ENCODE data around the gene ODF2. TPM values are rescaled to one million over a fixed set of nuclear protein-coding genes. Genes with fewer than 3 reads are reported as not detected.

The ODF2 gene
- total and polyA plus RNA-seq, 7 donors, result 6.7 to 20.5 (median 9.6) TPM

DNA sequence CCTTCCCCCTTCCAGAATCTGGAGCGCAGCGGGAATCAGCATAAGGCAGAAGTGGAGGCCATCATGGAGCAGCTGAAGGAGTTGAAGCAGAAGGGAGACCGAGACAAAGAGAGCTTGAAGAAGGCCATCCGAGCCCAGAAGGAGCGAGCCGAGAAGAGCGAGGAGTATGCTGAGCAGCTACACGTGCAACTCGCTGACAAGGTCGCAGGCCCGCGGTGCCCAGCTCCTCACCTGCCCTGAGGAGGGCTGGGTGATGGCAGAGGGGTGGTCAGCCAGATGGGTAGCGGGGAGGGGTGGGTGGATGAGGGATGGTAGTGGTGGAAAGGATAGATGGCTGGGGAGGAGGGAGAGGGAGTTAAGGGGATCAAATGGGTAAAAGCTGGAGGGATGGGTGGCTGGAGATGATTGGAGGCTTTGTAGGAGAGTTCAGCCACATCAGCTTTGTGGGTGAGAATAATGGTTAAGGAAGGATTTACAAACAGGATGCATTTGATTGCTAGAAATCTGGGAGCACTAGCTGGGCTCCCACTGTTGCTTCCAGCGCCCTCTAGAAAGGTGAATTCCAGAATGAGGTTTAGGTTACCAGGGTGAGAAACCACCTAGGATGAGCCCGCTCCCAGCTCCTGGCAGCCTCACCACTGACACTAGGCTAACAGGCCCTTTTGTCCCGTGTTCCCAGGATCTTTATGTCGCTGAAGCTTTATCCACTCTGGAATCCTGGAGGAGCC, 29.0 kb downstream of the ODF2 start:
- intact Hi-C loops (cut with DNase I), result no loop called here
- no peak for ATAC-seq
- Histone ChIP-seq H3K9me3 (no peaks in the 10 kb centered on the region), H3K4me3 (no peak overlapping the region), H3K36me3 (ENCODE audit: insufficient read depth in 1 of 2, low read depth in 1 of 2) (peaks cover 0 to 62% of the 10 kb centered on the region in 2 donors), H3K27me3 (ENCODE audit: insufficient read depth in 3 of 3, low read length in 2 of 3) (no peaks in the 10 kb centered on the region), H3K4me1 (no peaks in the 10 kb centered on the region), H3K27ac (no peak overlapping the region)
- WGBS, 3 donors, result 92 to 97% (median 92%) methylated on average over 17 of the region's 17 CpGs
- TF ChIP-seq, protein P1, sequence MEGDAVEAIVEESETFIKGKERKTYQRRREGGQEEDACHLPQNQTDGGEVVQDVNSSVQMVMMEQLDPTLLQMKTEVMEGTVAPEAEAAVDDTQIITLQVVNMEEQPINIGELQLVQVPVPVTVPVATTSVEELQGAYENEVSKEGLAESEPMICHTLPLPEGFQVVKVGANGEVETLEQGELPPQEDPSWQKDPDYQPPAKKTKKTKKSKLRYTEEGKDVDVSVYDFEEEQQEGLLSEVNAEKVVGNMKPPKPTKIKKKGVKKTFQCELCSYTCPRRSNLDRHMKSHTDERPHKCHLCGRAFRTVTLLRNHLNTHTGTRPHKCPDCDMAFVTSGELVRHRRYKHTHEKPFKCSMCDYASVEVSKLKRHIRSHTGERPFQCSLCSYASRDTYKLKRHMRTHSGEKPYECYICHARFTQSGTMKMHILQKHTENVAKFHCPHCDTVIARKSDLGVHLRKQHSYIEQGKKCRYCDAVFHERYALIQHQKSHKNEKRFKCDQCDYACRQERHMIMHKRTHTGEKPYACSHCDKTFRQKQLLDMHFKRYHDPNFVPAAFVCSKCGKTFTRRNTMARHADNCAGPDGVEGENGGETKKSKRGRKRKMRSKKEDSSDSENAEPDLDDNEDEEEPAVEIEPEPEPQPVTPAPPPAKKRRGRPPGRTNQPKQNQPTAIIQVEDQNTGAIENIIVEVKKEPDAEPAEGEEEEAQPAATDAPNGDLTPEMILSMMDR (IDR thresholded peaks at IDR 0.05), result no peak
- no peak for DNase-seq

DNA sequence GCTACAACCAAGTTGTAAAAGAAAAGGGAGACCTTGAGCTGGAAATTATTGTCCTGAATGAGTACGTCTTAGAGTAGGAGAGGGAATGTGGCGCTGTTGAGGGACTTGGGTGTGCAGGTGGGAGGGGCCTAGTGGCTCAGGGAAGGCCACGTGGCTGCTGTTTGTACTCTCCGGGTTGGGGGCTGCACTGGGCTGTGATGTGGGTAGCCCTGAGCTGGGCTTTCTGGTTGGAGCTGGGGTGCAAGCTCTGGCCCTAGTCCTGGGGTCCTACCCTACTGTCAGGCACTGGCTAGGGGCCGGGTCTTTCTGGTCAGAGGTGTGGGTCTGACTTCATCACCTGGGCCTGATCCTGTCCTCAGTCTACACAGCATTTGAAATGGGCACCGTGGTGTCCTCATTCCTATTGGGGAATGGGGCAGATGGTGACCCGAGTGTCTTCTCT, 29.6 kb downstream of the ODF2 start:
- DNase-seq (no peak), ATAC-seq (no peak)
- Histone ChIP-seq H3K27ac (no peak overlapping the region), H3K36me3 (ENCODE audit: insufficient read depth in 1 of 2, low read depth in 1 of 2) (peaks cover 0 to 65% of the 10 kb centered on the region in 2 donors), H3K4me3 (no peak overlapping the region), H3K4me1 (no peaks in the 10 kb centered on the region), H3K9me3 (no peaks in the 10 kb centered on the region), H3K27me3 (ENCODE audit: insufficient read depth in 3 of 3, low read length in 2 of 3) (no peaks in the 10 kb centered on the region)
- intact Hi-C loops (cut with DNase I), result no loop called here
- WGBS, 3 donors, result 73 to 78% (median 75%) methylated on average over 7 of the region's 7 CpGs
- TF ChIP-seq, protein P1 (IDR thresholded peaks at IDR 0.05), result no peak

DNA sequence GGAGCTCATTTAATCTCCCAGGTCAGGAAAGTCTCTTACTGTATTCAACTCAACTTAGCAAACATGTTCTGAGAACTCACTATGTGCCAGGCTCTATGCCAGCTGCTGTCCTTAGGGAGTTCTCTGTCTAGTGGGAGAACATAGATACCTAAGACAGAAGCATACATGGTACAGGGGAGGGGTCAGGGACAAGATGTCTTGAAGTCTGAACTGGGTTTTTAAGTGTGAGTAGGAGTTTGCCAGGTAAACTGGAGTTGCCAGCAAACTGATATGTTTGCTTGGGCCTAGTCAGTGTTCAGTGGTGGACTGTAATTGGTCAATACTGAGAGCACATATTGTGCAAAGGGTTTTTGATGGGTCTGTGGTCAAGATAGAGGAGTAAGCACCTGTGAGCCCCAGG, 30.4 kb downstream of the ODF2 start:
- ATAC-seq, result no peak
- intact Hi-C loops (cut with DNase I), result no loop called here
- H3K36me3 ChIP-seq (ENCODE audit: insufficient read depth in 1 of 2, low read depth in 1 of 2), result peaks cover 0 to 65% of the 10 kb centered on the region in 2 donors

DNA sequence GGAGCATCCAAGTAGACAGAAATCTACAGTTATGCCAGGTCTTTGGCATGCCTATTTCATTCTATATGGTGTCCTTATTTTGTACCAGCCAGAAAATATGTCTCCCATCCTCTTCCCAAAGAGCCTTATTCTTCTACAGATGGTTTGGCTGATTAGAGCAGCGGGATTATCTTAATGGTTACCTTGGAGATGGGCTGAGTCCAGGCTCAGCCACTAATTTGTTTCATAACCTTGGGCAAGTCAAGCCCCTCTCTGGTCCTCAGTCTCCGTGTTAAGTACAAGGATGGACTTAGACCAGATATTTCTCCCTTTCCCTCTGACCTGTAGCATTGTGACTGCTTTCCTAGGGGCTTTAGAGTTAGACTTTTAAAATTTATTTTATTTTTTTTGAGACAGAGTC, 37.6 kb downstream of the ODF2 start:
- no peaks in the 10 kb centered on the region for H3K27me3 ChIP-seq (ENCODE audit: insufficient read depth in 3 of 3, low read length in 2 of 3)
- no peak for DNase-seq
- H3K36me3 ChIP-seq (ENCODE audit: insufficient read depth in 1 of 2, low read depth in 1 of 2), result peaks cover 3 to 45% of the 10 kb centered on the region in 2 donors
- 85 to 92% (median 88%) methylated on average over 2 of the region's 2 CpGs for WGBS, 3 donors
- H3K4me1 ChIP-seq, result no peaks in the 10 kb centered on the region
- H3K27ac ChIP-seq, result no peak overlapping the region
- no peak for ATAC-seq
- intact Hi-C loops (cut with DNase I), result no loop called here
- no peak overlapping the region for H3K4me3 ChIP-seq
- TF ChIP-seq, protein P1 (IDR thresholded peaks at IDR 0.05), result no peak
- H3K9me3 ChIP-seq, result no peaks in the 10 kb centered on the region

More for the DNA sequence above, 30.4 kb downstream of the ODF2 start:
- Histone ChIP-seq H3K27me3 (ENCODE audit: insufficient read depth in 3 of 3, low read length in 2 of 3) (no peaks in the 10 kb centered on the region), H3K4me3 (no peak overlapping the region), H3K4me1 (no peaks in the 10 kb centered on the region), H3K9me3 (no peaks in the 10 kb centered on the region), H3K27ac (no peak overlapping the region)
- TF ChIP-seq, protein P1 (IDR thresholded peaks at IDR 0.05), result no peak
- DNase-seq, result no peak
